ENCODE measurements around the gene POP7. TPM values are rescaled to one million over a fixed set of nuclear protein-coding genes. Genes with fewer than 3 reads are reported as not detected.

The POP7 gene
- total RNA-seq, 4 donors from 2014 or later: 39.4 to 55.8 (median 47.6) TPM

- TF ChIP-seq CTCF (IDR thresholded peaks at IDR 0.05): no peak
- TF ChIP-seq POLR2A (IDR thresholded peaks at IDR 0.05): no peak
- TF ChIP-seq EP300 (IDR thresholded peaks at IDR 0.05): no peak
- no peak for TF ChIP-seq POLR2AphosphoS5 (IDR thresholded peaks at IDR 0.05)
- Histone ChIP-seq H3K27me3 (no peaks in the 10 kb centered on the region), H3K4me1 (peaks cover 21% of the 10 kb centered on the region), H3K27ac (no peak overlapping the region), H3K4me3 (no peak overlapping the region), H3K36me3 (peaks cover 80% of the 10 kb centered on the region), H3K9me3 (no peaks in the 10 kb centered on the region)
- 82% methylated on average over 12 of the region's 18 CpGs for WGBS
- no peak for DNase-seq (ENCODE audit: low spot score in 2 of 2)
These were observed 20.8 kb upstream of the POP7 start for GRCh38 chr7:100685049-100685605.

GRCh38 chr7:100685631-100686145 is 20.2 kb upstream of the POP7 start:
- Histone ChIP-seq H3K27me3 (no peaks in the 10 kb centered on the region), H3K4me3 (no peak overlapping the region), H3K9me3 (no peaks in the 10 kb centered on the region), H3K27ac (no peak overlapping the region), H3K36me3 (peaks cover 80% of the 10 kb centered on the region), H3K4me1 (peaks cover 16% of the 10 kb centered on the region)
- no peak for DNase-seq (ENCODE audit: low spot score in 2 of 2)
- TF ChIP-seq POLR2A (IDR thresholded peaks at IDR 0.05) (no peak), POLR2AphosphoS5 (IDR thresholded peaks at IDR 0.05) (no peak), EP300 (IDR thresholded peaks at IDR 0.05) (no peak), CTCF (IDR thresholded peaks at IDR 0.05) (no peak)
- 88% methylated on average over 17 of the region's 17 CpGs for WGBS

GRCh38 chr7:100686201-100686821 is 19.6 kb upstream of the POP7 start:
- WGBS: 83% methylated on average over 33 of the region's 33 CpGs
- H3K36me3 ChIP-seq: peaks cover 80% of the 10 kb centered on the region

GRCh38 chr7:100686822-100687211 is 19.1 kb upstream of the POP7 start:
- no peak for DNase-seq (ENCODE audit: low spot score in 2 of 2)
- no peaks in the 10 kb centered on the region for H3K27me3 ChIP-seq
- 93% methylated on average over 17 of the region's 17 CpGs for WGBS
- H3K27ac ChIP-seq: no peak overlapping the region
- TF ChIP-seq EP300 (IDR thresholded peaks at IDR 0.05) (no peak), POLR2A (IDR thresholded peaks at IDR 0.05) (no peak), POLR2AphosphoS5 (IDR thresholded peaks at IDR 0.05) (no peak), CTCF (IDR thresholded peaks at IDR 0.05) (no peak)
- H3K4me1 ChIP-seq: peaks cover 24% of the 10 kb centered on the region
- peaks cover 74% of the 10 kb centered on the region for H3K36me3 ChIP-seq
- H3K9me3 ChIP-seq: no peaks in the 10 kb centered on the region
- H3K4me3 ChIP-seq: no peak overlapping the region

More at GRCh38 chr7:100686201-100686821, 19.6 kb upstream of the POP7 start:
- Histone ChIP-seq H3K4me3 (no peak overlapping the region), H3K27me3 (no peaks in the 10 kb centered on the region), H3K4me1 (peaks cover 19% of the 10 kb centered on the region), H3K9me3 (no peaks in the 10 kb centered on the region), H3K27ac (no peak overlapping the region)
- TF ChIP-seq POLR2AphosphoS5 (IDR thresholded peaks at IDR 0.05) (no peak), POLR2A (IDR thresholded peaks at IDR 0.05) (no peak), CTCF (IDR thresholded peaks at IDR 0.05) (no peak), EP300 (IDR thresholded peaks at IDR 0.05) (no peak)
- no peak for DNase-seq (ENCODE audit: low spot score in 2 of 2)

GRCh38 chr7:100687261-100687660 is 18.7 kb upstream of the POP7 start:
- Histone ChIP-seq H3K4me3 (no peak overlapping the region), H3K36me3 (peaks cover 70% of the 10 kb centered on the region), H3K4me1 (peaks cover 29% of the 10 kb centered on the region), H3K27ac (no peak overlapping the region), H3K9me3 (no peaks in the 10 kb centered on the region), H3K27me3 (no peaks in the 10 kb centered on the region)
- DNase-seq (ENCODE audit: low spot score in 2 of 2): no peak
- TF ChIP-seq CTCF (IDR thresholded peaks at IDR 0.05): no peak
- no peak for TF ChIP-seq EP300 (IDR thresholded peaks at IDR 0.05)
- no peak for TF ChIP-seq POLR2AphosphoS5 (IDR thresholded peaks at IDR 0.05)
- TF ChIP-seq POLR2A (IDR thresholded peaks at IDR 0.05): no peak
- WGBS: 90% methylated on average over 22 of the region's 22 CpGs
